Measurements from ENCODE around the gene ADIPOR2.

DNA sequence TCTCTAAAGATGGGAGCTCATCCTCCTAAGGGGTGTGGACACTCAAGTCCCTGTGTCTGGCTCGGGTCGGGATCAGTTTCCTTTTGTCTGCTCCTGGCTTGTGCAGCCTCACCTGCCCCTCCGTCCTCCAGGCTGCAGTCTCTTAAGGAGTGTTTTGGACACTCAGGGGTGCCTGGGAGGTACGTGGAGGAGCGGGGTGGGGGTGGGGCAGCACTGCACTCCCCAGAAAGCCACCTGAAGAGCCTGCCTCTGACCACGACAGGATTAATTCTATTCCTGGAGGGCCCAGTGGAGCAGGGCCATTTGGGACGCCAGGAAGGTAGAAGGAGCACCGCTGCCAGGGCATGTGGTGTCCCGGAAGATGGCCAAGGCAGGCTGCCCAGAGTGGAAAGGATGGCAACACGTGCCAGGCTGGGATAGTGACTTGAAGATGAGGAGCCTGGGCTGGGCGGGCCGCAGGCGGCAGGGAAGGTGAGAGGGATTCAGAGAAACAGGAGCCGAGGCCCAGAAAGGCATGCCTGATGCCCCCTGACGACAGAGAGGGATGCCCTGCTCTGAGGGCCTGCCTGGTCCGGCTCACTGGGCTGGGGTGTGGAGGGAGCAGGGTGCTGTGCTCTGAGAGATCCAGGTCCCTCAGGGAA lies 114.7 kb downstream of the ADIPOR2 start:
- TF ChIP-seq POLR2A (IDR thresholded peaks at IDR 0.05): no peak
- TF ChIP-seq, protein P1, sequence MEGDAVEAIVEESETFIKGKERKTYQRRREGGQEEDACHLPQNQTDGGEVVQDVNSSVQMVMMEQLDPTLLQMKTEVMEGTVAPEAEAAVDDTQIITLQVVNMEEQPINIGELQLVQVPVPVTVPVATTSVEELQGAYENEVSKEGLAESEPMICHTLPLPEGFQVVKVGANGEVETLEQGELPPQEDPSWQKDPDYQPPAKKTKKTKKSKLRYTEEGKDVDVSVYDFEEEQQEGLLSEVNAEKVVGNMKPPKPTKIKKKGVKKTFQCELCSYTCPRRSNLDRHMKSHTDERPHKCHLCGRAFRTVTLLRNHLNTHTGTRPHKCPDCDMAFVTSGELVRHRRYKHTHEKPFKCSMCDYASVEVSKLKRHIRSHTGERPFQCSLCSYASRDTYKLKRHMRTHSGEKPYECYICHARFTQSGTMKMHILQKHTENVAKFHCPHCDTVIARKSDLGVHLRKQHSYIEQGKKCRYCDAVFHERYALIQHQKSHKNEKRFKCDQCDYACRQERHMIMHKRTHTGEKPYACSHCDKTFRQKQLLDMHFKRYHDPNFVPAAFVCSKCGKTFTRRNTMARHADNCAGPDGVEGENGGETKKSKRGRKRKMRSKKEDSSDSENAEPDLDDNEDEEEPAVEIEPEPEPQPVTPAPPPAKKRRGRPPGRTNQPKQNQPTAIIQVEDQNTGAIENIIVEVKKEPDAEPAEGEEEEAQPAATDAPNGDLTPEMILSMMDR (IDR thresholded peaks at IDR 0.05): no peak

All from stomach (tissue), 4 donors.